PC-9 (cell line): ENCODE results near the gene SAMD15. TPM values are rescaled to one million over a fixed set of nuclear protein-coding genes. Genes with fewer than 3 reads are reported as not detected.
"Not testable (repeated sequence)": the region's sequence is repeated elsewhere in the genome, so short reads cannot be mapped to it uniquely, and the experiment has no call there.

Source experiments
- Bru-seq: library from RNA; stranded (reverse); fragments of 400-500 nt; gene quantifications from one replicate; lab custom pipeline; 2021; lab: Mats Ljungman, UMichigan
- BruChase-seq, 2 experiments: library from RNA; stranded (reverse); fragments of 400-500 nt; gene quantifications; one replicate each; lab custom pipeline; 2021; lab: Mats Ljungman, UMichigan
- BruUV-seq: library from RNA; stranded (reverse); fragments of 400-500 nt; replicated peaks from 2 replicates; lab custom pipeline; 2021; lab: Mats Ljungman, UMichigan
- CTCF ChIA-PET: fragments of 300-600 bp; sonication (Branson Sonifier 250); formaldehyde crosslinking; loops from one replicate; lab custom pipeline; 2022; ENCODE audit warnings: antibody characterized with exemption; lab: Charles Lee
- POLR2A ChIA-PET: fragments of 300-600 bp; sonication (Branson Sonifier 250); formaldehyde crosslinking; loops from one replicate; lab custom pipeline; 2022; ENCODE audit warnings: antibody characterized with exemption; ENCODE audit not compliant: unreplicated experiment; lab: Charles Lee
- DNase-seq, 2 experiments: peaks; one replicate each; pipeline versions ENCODE4 v3.0.0 to v3.0.0-alpha.2; 2015 to 2022; ENCODE audit warnings: mixed read lengths in 1 of 2
- H2AFZ ChIP-seq: fragments of 200-600 bp; sonication (generic); 2 replicates; pipeline ENCODE4 v1.8.1; 2017; ENCODE audit warnings: antibody characterized with exemption
- H3F3A ChIP-seq: fragments of 200-600 bp; sonication (generic); 2 replicates; pipeline ENCODE4 v1.8.1; 2017; ENCODE audit warnings: antibody characterized with exemption, mild to moderate bottlenecking, low read depth; ENCODE audit not compliant: insufficient read depth
- H3K27ac ChIP-seq: fragments of 200-600 bp; sonication (generic); 2 replicates; pipeline ENCODE4 v1.6.1; 2016; ENCODE audit warnings: mixed run types
- H3K27me3 ChIP-seq: fragments of 200-600 bp; sonication (generic); 2 replicates; pipeline ENCODE4 v1.6.1; 2016; ENCODE audit warnings: low read depth, mixed run types; ENCODE audit not compliant: insufficient read depth
- H3K36me3 ChIP-seq: fragments of 200-600 bp; sonication (generic); 2 replicates; pipeline ENCODE4 v1.6.1; 2016; ENCODE audit warnings: low read depth, mixed run types
- H3K4me1 ChIP-seq: fragments of 200-600 bp; sonication (generic); replicated peaks from 2 replicates; pipeline ENCODE4 v1.6.1; 2016; ENCODE audit warnings: mixed run types; ENCODE audit not compliant: insufficient read depth
- H3K4me2 ChIP-seq: fragments of 200-600 bp; sonication (generic); 2 replicates; pipeline ENCODE4 v1.6.1; 2017; ENCODE audit warnings: mixed run types
- H3K4me3 ChIP-seq: fragments of 200-600 bp; sonication (generic); 2 replicates; pipeline ENCODE4 v1.6.1; 2016; ENCODE audit warnings: mixed run types
- H3K79me2 ChIP-seq: fragments of 200-600 bp; sonication (generic); 2 replicates; pipeline ENCODE4 v1.6.1; 2017; ENCODE audit warnings: low read depth, mixed run types
- H3K9me2 ChIP-seq: fragments of 200-600 bp; sonication (generic); 2 replicates; pipeline ENCODE4 v1.8.1; 2017; ENCODE audit warnings: mild to moderate bottlenecking; ENCODE audit not compliant: insufficient read depth
- H3K9me3 ChIP-seq: fragments of 200-600 bp; sonication (generic); 2 replicates; pipeline ENCODE4 v1.8.1; 2016; ENCODE audit warnings: low read depth; ENCODE audit not compliant: insufficient read depth
- H4K20me1 ChIP-seq: fragments of 200-600 bp; sonication (generic); 2 replicates; pipeline ENCODE4 v1.8.1; 2017; ENCODE audit not compliant: insufficient read depth
- CTCF ChIP-seq: fragments of 200-600 bp; sonication (generic); conservative IDR thresholded peaks from 2 replicates; pipeline ENCODE4 v1.6.1; 2017; ENCODE audit warnings: mixed run types, antibody characterized with exemption, mild to moderate bottlenecking, moderate library complexity
- EZH2 ChIP-seq: fragments of 200-600 bp; sonication (generic); IDR thresholded peaks from 2 replicates; pipeline ENCODE4 v1.8.0; 2017; ENCODE audit warnings: antibody characterized with exemption, low read depth
- intact Hi-C: fragments of 100-400 bp; cut with micrococcal nuclease; formaldehyde crosslinking; loops from one replicate; pipeline ENCODE4 v1.10.0; 2022; ENCODE audit not compliant: unreplicated experiment
- long read RNA-seq: library from polyadenylated mRNA; stranded (forward); transcript quantifications from one replicate; pipeline ENCODE4 v2.0.0, GENCODE V29; 2022
- total RNA-seq: library from RNA; stranded (reverse); gene quantifications from 2 replicates; pipeline ENCODE4 v1.2.3, GENCODE V29; 2021

Gene SAMD15
- 4.8 and 7.8 TPM in 2 replicates for total RNA-seq
- percentile 55 among the genes with signal in this experiment for Bru-seq, nascent RNA
- percentile 42 among the genes with signal in this experiment for BruChase-seq, experiment 1, labeled RNA remaining after a 2-hour chase
- percentile 43 among the genes with signal in this experiment for BruChase-seq, experiment 2, labeled RNA remaining after a 6-hour chase
- long read RNA-seq, partial matches to known transcripts = 0 of 3 reads
- long read RNA-seq, other reads (novel, unspliced or antisense) = 3 of 3 reads

GRCh38 chr14:77376771-77377501 lies at the start of gene SAMD15, which contains the start of gene TMED8:
Gene SAMD15, plus strand, starts transcription at chr14:77377379. Its CDS starts 40 bp downstream, at chr14:77377419.
Gene TMED8, minus strand, starts transcription at chr14:77377094. Its CDS starts 41 bp downstream, at chr14:77377053.
- Histone ChIP-seq H3K27ac (peak within 1 kb of the TSS; percentile 40), H3K9me2 (no peaks in the 10 kb centered on the region), H3K4me2 (peak within 1 kb of the TSS; percentile 88), H3K27me3 (no peaks in the 10 kb centered on the region), H3K9me3 (no peaks in the 10 kb centered on the region), H3K4me1 (peaks cover 19% of the 10 kb centered on the region), H3K4me3 (peak within 1 kb of the TSS; percentile 82), H3K36me3 (no peaks in the 10 kb centered on the region), H3F3A (no peaks in the 10 kb centered on the region; the same call in none of the 2 replicates), H3K79me2 (peaks cover 28% of the 10 kb centered on the region), H2AFZ (peak within 1 kb of the TSS; percentile 99), H4K20me1 (no peaks in the 10 kb centered on the region)
- BruUV-seq = no TSS peak
- POLR2A ChIA-PET = interaction anchor here (0.5 to 1.5 kb wide), 6 partner anchors 15 to 279 kb away, joined by 3 to 17 read pairs (median 6); partner anchors contain the start of genes CIPC and GSTZ1
- TF ChIP-seq EZH2 = no peak
- TF ChIP-seq CTCF = peak; percentile 46; the same call in 1 of the 2 replicates
- intact Hi-C loops = loop anchor here (1.0 kb wide), 2 partner anchors 56 to 80 kb away; partner anchors contain the start of genes GSTZ1 and VIPAS39
- CTCF ChIA-PET = interaction anchor here (0.5 to 1.5 kb wide), 4 partner anchors 36 to 992 kb away, joined by 3 to 11 read pairs (median 5); no protein-coding TSS in a partner anchor
- peak; percentile 83 to 97 for DNase-seq

- Histone ChIP-seq H3F3A (0 out of 2 replicates have a peak, but pooled peaks cover 3% of the 10 kb centered on the region), H3K79me2 (no peaks in the 10 kb centered on the region), H2AFZ (no peak overlapping the region), H3K36me3 (no peaks in the 10 kb centered on the region), H3K27me3 (no peaks in the 10 kb centered on the region), H3K4me1 (no peaks in the 10 kb centered on the region), H3K27ac (no peak overlapping the region), H3K9me2 (no peaks in the 10 kb centered on the region), H3K4me2 (no peak overlapping the region), H3K4me3 (no peak overlapping the region), H4K20me1 (no peaks in the 10 kb centered on the region), H3K9me3 (no peaks in the 10 kb centered on the region)
- intact Hi-C loops = no loop called here
- TF ChIP-seq EZH2 = no peak
- TF ChIP-seq CTCF = no peak
- ChIA-PET POLR2A (no interaction called here), CTCF (no interaction called here)
- DNase-seq = no peak
- BruUV-seq = no TSS peak
Measured at GRCh38 chr14:77329872-77330271, 47.3 kb upstream of the SAMD15 start.

- Histone ChIP-seq H3F3A (peaks cover 7% of the 10 kb centered on the region; the same call in 1 of the 2 replicates), H4K20me1 (no peaks in the 10 kb centered on the region), H3K36me3 (no peaks in the 10 kb centered on the region), H3K4me2 (no peak overlapping the region), H3K9me2 (no peaks in the 10 kb centered on the region), H3K27ac (no peak overlapping the region), H3K4me3 (no peak overlapping the region), H2AFZ (no peak overlapping the region), H3K27me3 (no peaks in the 10 kb centered on the region), H3K9me3 (no peaks in the 10 kb centered on the region), H3K79me2 (no peaks in the 10 kb centered on the region), H3K4me1 (no peaks in the 10 kb centered on the region)
- ChIA-PET CTCF (no interaction called here), POLR2A (interaction anchor here (0.7 kb wide), 1 partner anchor 10 kb away, joined by 4 read pairs; no protein-coding TSS in a partner anchor)
- TF ChIP-seq CTCF (no peak), EZH2 (no peak)
- intact Hi-C loops = no loop called here
- BruUV-seq = no TSS peak
- no peak for DNase-seq
Measured at GRCh38 chr14:77335576-77335975, 41.6 kb upstream of the SAMD15 start.

GRCh38 chr14:77337255-77337654 lies 39.9 kb upstream of the SAMD15 start:
- H3K27me3 ChIP-seq, H3F3A ChIP-seq, CTCF ChIA-PET, POLR2A ChIA-PET, H3K4me2 ChIP-seq, intact Hi-C loops, H4K20me1 ChIP-seq, H3K27ac ChIP-seq, H3K36me3 ChIP-seq, DNase-seq, BruUV-seq, H3K4me1 ChIP-seq, H2AFZ ChIP-seq, H3K4me3 ChIP-seq, H3K79me2 ChIP-seq, H3K9me2 ChIP-seq, H3K9me3 ChIP-seq: not testable (repeated sequence)
